Kasumi-1 (cell line): ENCODE measurements around the gene RAB27B.
"Not testable (repeated sequence)": the region's sequence is repeated elsewhere in the genome, so short reads cannot be mapped to it uniquely, and the experiment has no call there.

Experiments used
- DNase-seq, 2 experiments: peaks; one replicate each; lab custom pipeline; 2025; lab: John Stamatoyannopoulos, UW

RAB27B gene

DNA sequence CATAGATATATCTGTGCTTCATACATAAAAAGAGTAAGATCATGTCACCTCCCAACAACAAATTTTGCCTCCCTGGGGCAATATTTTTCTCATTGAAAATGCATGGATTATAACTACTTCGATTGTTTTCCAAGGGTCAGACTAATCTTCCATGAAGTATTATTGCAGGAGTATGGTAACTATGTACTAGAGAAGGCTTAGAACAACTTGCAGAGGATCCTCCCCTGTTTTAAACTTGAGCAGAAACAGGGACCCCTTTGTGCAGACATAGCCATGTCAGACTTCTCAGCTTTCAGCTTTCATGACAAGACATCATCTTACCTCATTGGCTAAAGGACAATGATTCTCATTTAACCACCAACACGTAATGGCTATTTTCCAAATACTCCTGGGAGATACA is 13.2 kb upstream of the RAB27B start:
- no peak for DNase-seq

GRCh38 chr18:54820785-54821275 is 7.4 kb upstream of the RAB27B start:
- peak; percentile 74 to 81 for DNase-seq

GRCh38 chr18:54822872-54823845 is 5.1 kb upstream of the RAB27B start:
- DNase-seq: no peak

- DNase-seq: no peak
These were observed 3.5 kb upstream of the RAB27B start for GRCh38 chr18:54824761-54825160.

DNA sequence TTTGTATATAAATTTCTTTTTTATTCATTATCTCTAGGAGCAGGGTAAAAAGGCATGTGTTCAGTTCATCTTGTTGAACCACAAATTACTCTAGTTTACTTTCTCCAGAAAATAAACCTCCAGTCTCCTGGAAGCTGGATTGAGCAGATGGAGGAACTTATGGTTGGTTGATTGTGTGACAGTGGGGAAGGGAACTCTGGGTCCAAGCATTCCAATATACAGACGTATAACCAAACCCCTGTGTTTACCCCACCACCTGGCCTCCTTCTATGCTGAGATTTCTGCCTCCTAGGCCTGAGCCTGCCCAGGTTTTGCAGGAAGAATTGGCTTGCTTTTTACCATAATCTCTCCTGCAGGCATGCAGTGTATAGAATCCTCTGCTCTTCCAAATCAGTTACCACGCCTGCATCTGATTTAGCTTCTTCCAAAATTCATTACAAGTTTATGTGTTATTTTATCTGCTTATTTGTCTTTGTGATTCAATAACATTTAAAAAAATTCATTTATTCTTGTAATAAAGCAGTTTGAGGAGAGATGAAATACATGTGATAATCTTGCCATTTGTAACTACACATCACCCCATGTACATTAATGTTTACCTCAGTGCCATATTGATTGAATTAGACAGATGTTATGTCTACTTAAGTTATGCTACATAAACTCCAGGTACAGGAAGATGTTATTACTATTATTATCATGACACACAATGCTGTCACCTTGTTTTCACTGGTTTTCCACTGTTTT is 2.5 kb upstream of the RAB27B start:
- no peak for DNase-seq

- DNase-seq: peak in 1 of 2 experiments; percentile 35
These were observed 709 bp downstream of the RAB27B start for GRCh38 chr18:54828986-54829385.

DNA sequence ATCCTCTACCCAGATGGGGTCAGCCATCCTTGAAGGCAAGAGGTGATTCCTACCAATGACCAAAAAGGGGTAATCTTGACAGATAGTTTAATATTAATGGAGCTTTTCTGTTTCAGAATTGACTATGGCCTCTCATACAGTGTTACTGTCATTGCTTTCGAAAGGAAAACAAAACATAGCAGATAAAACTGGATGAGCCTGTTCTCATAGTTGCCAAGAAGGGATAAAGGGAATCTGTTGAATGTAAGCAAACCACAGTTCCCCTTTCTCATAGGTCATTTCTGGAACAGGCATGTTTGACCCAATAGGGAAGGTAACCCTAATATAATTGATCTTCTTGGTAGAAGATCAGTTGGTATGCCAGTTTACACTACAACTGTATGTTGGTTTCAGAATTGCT is 1.6 kb downstream of the RAB27B start:
- no peak for DNase-seq

GRCh38 chr18:54830260-54830659 is 2.0 kb downstream of the RAB27B start:
- DNase-seq: no peak

- no peak for DNase-seq
These were observed 2.6 kb downstream of the RAB27B start for GRCh38 chr18:54830866-54831265.

- DNase-seq: peak; percentile 85 to 86
These were observed 7.7 kb downstream of the RAB27B start for GRCh38 chr18:54835944-54836343.

- no peak for DNase-seq
These were observed 15.0 kb downstream of the RAB27B start for GRCh38 chr18:54843314-54843713.

DNA sequence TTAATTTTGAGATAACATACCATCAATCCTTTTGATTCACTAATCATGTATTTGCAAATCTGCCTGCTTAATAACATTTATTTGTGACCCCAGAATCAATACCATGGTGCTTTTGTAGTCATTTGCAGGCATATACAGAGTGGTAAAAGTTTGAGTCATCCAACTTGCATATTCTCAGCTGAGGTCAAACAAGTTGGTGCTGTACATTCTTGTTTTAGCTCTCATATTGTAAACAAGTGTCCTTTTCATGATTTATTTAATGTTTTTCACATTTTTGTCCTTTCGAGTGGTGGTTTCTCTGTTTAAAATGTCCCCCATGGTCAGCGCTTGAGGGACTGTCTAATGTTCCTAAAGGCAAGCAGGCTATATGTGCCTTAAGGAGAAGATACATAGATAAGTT is 17.5 kb downstream of the RAB27B start:
- no peak for DNase-seq

DNA sequence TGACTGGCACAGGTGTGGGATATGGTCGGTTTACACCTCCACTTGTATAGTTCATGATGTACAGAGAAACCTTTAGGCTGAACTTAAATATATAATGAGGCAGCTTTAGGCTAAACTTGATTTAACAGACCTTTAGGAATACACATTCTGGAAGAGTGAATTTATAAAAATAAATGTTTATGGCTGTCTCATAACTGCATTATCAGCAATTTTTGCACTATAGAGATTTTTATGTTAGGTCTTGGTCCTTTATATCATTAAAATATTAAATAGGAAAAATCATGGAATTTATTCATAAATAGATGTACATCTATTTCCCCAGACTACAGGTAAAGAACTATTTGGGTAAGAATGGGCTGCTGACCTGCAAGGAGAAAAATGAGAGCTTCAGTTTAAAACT is 19.8 kb downstream of the RAB27B start:
- DNase-seq: no peak

GRCh38 chr18:54849683-54850082 is 21.4 kb downstream of the RAB27B start:
- DNase-seq: no peak

DNA sequence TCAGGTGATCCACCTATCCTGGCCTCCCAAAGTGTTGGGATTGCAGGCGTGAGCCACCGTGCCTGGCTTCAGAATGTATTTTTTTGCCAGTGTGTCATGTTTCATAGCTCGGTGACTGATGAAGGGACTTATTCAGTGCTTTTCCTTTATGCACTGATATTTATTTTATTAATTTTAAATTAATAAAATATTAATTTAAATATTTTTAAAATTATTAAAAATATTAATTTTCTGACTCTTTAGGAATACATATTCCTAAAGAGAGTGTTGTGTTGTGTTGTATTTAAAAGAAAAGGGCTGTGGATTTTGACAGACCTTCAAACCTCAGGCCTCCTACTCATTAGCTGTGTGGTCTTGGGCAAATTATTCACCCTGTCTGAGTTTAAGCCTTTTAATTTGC is 22.3 kb downstream of the RAB27B start:
- no peak for DNase-seq

- DNase-seq: peak; percentile 86 to 90
These were observed 24.8 kb downstream of the RAB27B start for GRCh38 chr18:54852780-54853675.

GRCh38 chr18:54855050-54855449 is 26.8 kb downstream of the RAB27B start:
- not testable (repeated sequence) for DNase-seq

DNA sequence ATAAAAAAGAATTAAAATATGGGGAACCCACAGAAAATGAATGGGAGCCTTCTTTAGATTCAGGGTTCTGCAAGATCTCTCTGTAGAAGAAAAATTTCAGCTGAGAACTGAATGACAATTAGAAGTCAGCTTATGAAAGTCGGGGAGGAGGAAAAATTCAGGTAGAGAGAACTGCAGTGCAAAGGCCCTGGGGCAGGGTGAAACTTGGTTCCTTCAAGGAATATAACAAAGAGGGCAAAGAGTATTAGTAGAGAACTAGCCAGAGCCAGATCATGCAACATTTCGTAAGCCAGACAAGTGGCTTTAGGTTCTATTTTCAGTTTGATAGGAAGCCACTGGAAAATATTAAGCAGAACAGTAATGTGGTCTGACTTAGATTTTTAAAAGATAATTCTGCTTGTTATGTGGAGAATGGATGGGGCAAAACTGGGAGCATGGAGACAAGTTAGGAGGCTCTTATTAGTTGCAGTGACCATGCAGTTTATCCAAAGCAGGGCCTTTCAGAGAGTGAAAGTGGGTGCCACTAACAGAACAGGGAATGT is 27.9 kb downstream of the RAB27B start:
- DNase-seq: no peak

GRCh38 chr18:54857499-54857898 is 29.2 kb downstream of the RAB27B start:
- DNase-seq: no peak

DNA sequence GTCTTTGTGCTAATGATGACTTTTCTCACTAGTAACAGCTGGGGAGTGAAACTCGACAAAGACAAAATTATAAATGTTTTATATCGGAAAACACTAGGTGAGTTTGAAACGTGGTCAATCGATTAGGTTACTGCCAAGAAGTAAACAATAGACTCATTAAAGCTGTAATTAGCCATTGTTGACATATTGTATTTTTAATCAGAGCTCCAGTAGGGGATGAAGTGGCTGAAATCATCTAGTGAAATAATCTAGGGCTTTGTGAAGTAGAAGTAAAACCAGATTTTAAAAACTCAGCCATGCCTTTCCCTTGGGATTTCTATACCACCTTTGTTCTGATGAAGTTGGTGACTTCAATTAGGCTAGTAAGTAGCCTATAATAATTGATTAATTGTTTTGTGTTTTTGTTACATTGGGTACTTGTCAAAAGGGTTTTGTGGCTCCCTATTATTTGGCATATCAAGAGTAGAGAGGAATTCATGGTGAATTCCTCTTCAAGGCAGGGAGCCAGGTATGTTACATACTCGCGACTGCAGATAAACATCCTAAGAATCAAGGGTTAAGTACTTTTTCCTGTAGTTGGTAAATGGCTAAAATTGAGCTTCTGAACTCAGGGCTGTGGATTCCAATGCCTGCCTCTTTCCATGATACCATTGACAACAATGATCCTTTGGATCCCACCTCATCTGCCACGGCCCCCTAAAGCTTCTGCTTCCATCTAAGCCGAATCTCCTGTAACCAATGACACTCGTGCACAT is 31.6 kb downstream of the RAB27B start:
- no peak for DNase-seq

- DNase-seq: no peak
These were observed 32.7 kb downstream of the RAB27B start for GRCh38 chr18:54860941-54861340.
